Measurements from ENCODE around the gene RASAL2.

GRCh38 chr1:178335426-178335825 is 241.5 kb downstream of the RASAL2 start:
- TF ChIP-seq CTCF (conservative IDR thresholded peaks at IDR 0.05 in 1 of 2, IDR thresholded peaks at IDR 0.05 in 1 of 2; ENCODE audit: extremely low read depth in 1 of 2, insufficient read depth in 1 of 2, low read depth in 1 of 2, low read length in 2 of 2) (no peak), EZH2 (IDR thresholded peaks at IDR 0.05; ENCODE audit: borderline replicate concordance, low read length) (no peak)

All from mammary epithelial cell (primary cell).